Measurements from ENCODE around the gene SRP54. TPM values are rescaled to one million over a fixed set of nuclear protein-coding genes. Genes with fewer than 3 reads are reported as not detected.

Gene SRP54
- polyA plus RNA-seq, 2 of the 4 experiments (the other 2 are of a cell fraction): 70.8 to 103 TPM

DNA sequence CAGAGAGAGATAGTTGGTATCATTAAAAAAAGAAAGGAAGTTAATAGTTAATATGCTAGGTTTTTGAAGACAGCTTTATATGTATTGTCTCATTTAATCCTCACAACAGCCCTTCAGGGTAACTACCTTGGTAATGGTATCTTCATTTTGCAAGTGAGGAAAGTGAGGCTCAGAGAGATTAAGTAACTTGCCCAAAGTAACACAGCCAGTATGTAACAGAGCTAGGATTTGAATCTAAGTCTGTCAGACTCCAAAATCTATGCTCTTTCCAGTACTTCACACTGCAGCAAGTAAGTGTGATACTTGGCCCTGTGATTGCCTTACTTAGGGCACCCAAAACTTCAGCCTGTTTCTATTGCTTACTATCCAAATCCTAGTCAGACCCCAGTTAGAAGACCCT, 7.0 kb downstream of the SRP54 start:
- no peak for DNase-seq (ENCODE audit: low read depth in 1 of 2, low spot score in 1 of 2)
- CTCF ChIA-PET: no interaction called here
- Histone ChIP-seq H3K27ac (no peak overlapping the region), H3K4me3 (no peak overlapping the region), H3K9me3 (no peaks in the 10 kb centered on the region), H3K4me2 (no peak overlapping the region), H3K4me1 (peaks cover 9% of the 10 kb centered on the region; the same call in 1 of the 3 replicates)
- TF ChIP-seq EHMT2 (IDR thresholded peaks at IDR 0.05; ENCODE audit: low read depth): no peak
- TF ChIP-seq TFCP2L1 (CRISPR knock-in tag; IDR thresholded peaks at IDR 0.05): no peak
- TF ChIP-seq SMC3 (IDR thresholded peaks at IDR 0.05): no peak
- no peak for TF ChIP-seq NR3C1 (IDR thresholded peaks at IDR 0.05)
- TF ChIP-seq KDM5A (IDR thresholded peaks at IDR 0.05): no peak
- TF ChIP-seq HEYL (CRISPR knock-in tag; IDR thresholded peaks at IDR 0.05): no peak
- no peak for TF ChIP-seq FOSB (CRISPR knock-in tag; IDR thresholded peaks at IDR 0.05)
- TF ChIP-seq PBX3 (IDR thresholded peaks at IDR 0.05): no peak
- no peak for TF ChIP-seq BHLHE40 (IDR thresholded peaks at IDR 0.05; ENCODE audit: low read depth, low read length)
- no peak for TF ChIP-seq CBX2 (IDR thresholded peaks at IDR 0.05; ENCODE audit: borderline replicate concordance, low read depth)
- TF ChIP-seq CEBPB (IDR thresholded peaks at IDR 0.05): no peak
- no peak for TF ChIP-seq EHF (CRISPR knock-in tag; IDR thresholded peaks at IDR 0.05)
- TF ChIP-seq ESRRA (IDR thresholded peaks at IDR 0.05; ENCODE audit: borderline replicate concordance, low read length): no peak
- ATAC-seq: no peak
- POLR2A ChIA-PET: interaction anchor here (0.6 kb wide), 1 partner anchor 12 kb away, joined by 5 read pairs; no protein-coding TSS in a partner anchor
- no peak for FAIRE-seq

DNA sequence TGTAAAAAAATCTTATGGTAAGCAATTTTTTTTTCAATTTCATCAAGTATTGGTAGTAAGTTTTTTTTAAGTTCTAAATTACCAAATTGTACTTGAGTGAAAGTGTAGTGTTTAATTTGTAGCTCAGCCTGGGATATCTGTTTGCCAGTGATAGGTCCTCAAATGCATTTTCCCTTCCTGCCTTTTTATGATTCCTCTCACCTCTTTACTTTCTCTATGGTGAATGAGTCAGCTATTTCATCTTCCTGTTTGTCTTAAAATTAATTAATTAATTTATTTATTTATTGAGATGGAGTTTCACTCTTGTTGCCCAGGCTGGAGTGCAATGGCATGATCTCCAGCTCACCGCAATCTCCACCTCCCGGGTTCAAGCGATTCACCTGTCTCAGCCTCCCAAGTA, 10.6 kb downstream of the SRP54 start:
- ChIA-PET POLR2A (interaction anchor here (1.1 kb wide), 1 partner anchor 11 kb away, joined by 7 read pairs; the partner anchor contains the start of gene SRP54), CTCF (interaction anchor here (1.0 kb wide), 1 partner anchor 12 kb away, joined by 3 read pairs; no protein-coding TSS in a partner anchor)
- FAIRE-seq (no peak), ATAC-seq (no peak), DNase-seq (ENCODE audit: low read depth in 1 of 2, low spot score in 1 of 2) (no peak)
- no peaks in the 10 kb centered on the region for H3K4me1 ChIP-seq
- H3K9me3 ChIP-seq: no peaks in the 10 kb centered on the region
- WGBS (ENCODE audit: missing lambda C conversion rate): 93% methylated on average over 3 of the region's 3 CpGs
- TF ChIP-seq KDM5A (IDR thresholded peaks at IDR 0.05): no peak
- TF ChIP-seq, protein P1, sequence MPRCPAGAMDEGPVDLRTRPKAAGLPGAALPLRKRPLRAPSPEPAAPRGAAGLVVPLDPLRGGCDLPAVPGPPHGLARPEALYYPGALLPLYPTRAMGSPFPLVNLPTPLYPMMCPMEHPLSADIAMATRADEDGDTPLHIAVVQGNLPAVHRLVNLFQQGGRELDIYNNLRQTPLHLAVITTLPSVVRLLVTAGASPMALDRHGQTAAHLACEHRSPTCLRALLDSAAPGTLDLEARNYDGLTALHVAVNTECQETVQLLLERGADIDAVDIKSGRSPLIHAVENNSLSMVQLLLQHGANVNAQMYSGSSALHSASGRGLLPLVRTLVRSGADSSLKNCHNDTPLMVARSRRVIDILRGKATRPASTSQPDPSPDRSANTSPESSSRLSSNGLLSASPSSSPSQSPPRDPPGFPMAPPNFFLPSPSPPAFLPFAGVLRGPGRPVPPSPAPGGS (IDR thresholded peaks at IDR 0.05): no peak
- no peak for TF ChIP-seq USF2 (IDR thresholded peaks at IDR 0.05)
- TF ChIP-seq RAD21 (conservative IDR thresholded peaks at IDR 0.05 in 1 of 2, IDR thresholded peaks at IDR 0.05 in 1 of 2): no peak
- TF ChIP-seq CHD2 (IDR thresholded peaks at IDR 0.05; ENCODE audit: low read length, partially characterized antibody): no peak
- TF ChIP-seq KDM1A (IDR thresholded peaks at IDR 0.05; ENCODE audit: low read depth): no peak
- TF ChIP-seq BHLHE40 (IDR thresholded peaks at IDR 0.05; ENCODE audit: low read depth, low read length): no peak
- no peak for TF ChIP-seq TP53 (CRISPR knock-in tag; IDR thresholded peaks at IDR 0.05)
- TF ChIP-seq ZFP36 (IDR thresholded peaks at IDR 0.05; ENCODE audit: borderline replicate concordance, partially characterized antibody): no peak
- TF ChIP-seq SMC3 (IDR thresholded peaks at IDR 0.05): no peak
- no peak for TF ChIP-seq CHD4 (IDR thresholded peaks at IDR 0.05; ENCODE audit: borderline replicate concordance)
- no peak for TF ChIP-seq ATOH8 (CRISPR knock-in tag; IDR thresholded peaks at IDR 0.05; ENCODE audit: low read depth)
- no peak for TF ChIP-seq CBX8 (IDR thresholded peaks at IDR 0.05)
- no peak overlapping the region for H3K4me3 ChIP-seq
- H3K4me2 ChIP-seq: no peak overlapping the region
- no peak overlapping the region for H3K27ac ChIP-seq

Measured in A549 (cell line).